ENCODE data around the gene ZNF436. TPM values are rescaled to one million over a fixed set of nuclear protein-coding genes. Genes with fewer than 3 reads are reported as not detected.

The ZNF436 gene
- total and polyA plus RNA-seq, 9 of the 15 experiments (the other 6 are each of a cell fraction or from before 2014, with no cell fraction given): 2.1 to 11.3 (median 6.8) TPM

- TF ChIP-seq ZNF232 (CRISPR knock-in tag; IDR thresholded peaks at IDR 0.05) (0 out of 2 replicates have a peak, but pooled peaks have one; percentile 40), ESRRB (CRISPR knock-in tag; IDR thresholded peaks at IDR 0.05; ENCODE audit: borderline replicate concordance) (no peak), ZFP1 (CRISPR knock-in tag; IDR thresholded peaks at IDR 0.05) (no peak), ZNF507 (tag; conservative IDR thresholded peaks at IDR 0.05) (no peak), KLF16 (IDR thresholded peaks at IDR 0.05) (no peak), HNRNPH1 (optimal IDR thresholded peaks at IDR 0.05; ENCODE audit: low read depth, low read length) (no peak), CCNT2 (IDR thresholded peaks at IDR 0.05; ENCODE audit: borderline replicate concordance, extremely low read depth, insufficient read length, low read depth, low read length) (peak; percentile 81), NCOA2 (IDR thresholded peaks at IDR 0.05; ENCODE audit: partially characterized antibody in 2 of 2) (no peak), ZFP30 (CRISPR knock-in tag; IDR thresholded peaks at IDR 0.05; ENCODE audit: borderline replicate concordance) (no peak), CREM (IDR thresholded peaks at IDR 0.05; ENCODE audit: low read depth) (peak; percentile 84), ZNF217 (CRISPR knock-in tag; IDR thresholded peaks at IDR 0.05) (no peak), DLX4 (CRISPR knock-in tag; IDR thresholded peaks at IDR 0.05) (no peak), ELF4 (CRISPR knock-in tag; IDR thresholded peaks at IDR 0.05) (no peak), AFF4 (CRISPR knock-in tag; IDR thresholded peaks at IDR 0.05) (peak; percentile 90), MYNN (IDR thresholded peaks at IDR 0.05) (no peak; the same call in 1 of the 2 replicates), MYNN (CRISPR knock-in tag; IDR thresholded peaks at IDR 0.05) (no peak), E2F4 (CRISPR knock-in tag; IDR thresholded peaks at IDR 0.05; ENCODE audit: low read depth) (no peak), ZNF316 (IDR thresholded peaks at IDR 0.05) (peak; percentile 41), MLX (CRISPR knock-in tag; conservative IDR thresholded peaks at IDR 0.05) (no peak), KDM5B (IDR thresholded peaks at IDR 0.05; ENCODE audit: insufficient replicate concordance, low read depth, low read length) (peak; percentile 90), CGGBP1 (CRISPR knock-in tag; IDR thresholded peaks at IDR 0.05) (0 out of 2 replicates have a peak, but pooled peaks have one; percentile 77), CHD1 (IDR thresholded peaks at IDR 0.05; ENCODE audit: low read length) (no peak)
Observed at GRCh38 chr1:23344111-23344986, 25.3 kb downstream of the ZNF436 start, which contains the start of gene HNRNPR (continued).
